Activated CD8-positive, alpha-beta memory T cell treated with anti-CD3 and anti-CD28 coated beads for 24 hours (primary cell): ENCODE data around the gene HAT1.
"Not testable (repeated sequence)": the region's sequence is repeated elsewhere in the genome, so short reads cannot be mapped to it uniquely, and the experiment has no call there.

ENCODE experiments used
- DNase-seq: peaks from one replicate; pipeline ENCODE4 v3.0.0-alpha.2; 2020

The HAT1 gene, protein sequence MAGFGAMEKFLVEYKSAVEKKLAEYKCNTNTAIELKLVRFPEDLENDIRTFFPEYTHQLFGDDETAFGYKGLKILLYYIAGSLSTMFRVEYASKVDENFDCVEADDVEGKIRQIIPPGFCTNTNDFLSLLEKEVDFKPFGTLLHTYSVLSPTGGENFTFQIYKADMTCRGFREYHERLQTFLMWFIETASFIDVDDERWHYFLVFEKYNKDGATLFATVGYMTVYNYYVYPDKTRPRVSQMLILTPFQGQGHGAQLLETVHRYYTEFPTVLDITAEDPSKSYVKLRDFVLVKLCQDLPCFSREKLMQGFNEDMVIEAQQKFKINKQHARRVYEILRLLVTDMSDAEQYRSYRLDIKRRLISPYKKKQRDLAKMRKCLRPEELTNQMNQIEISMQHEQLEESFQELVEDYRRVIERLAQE

DNA sequence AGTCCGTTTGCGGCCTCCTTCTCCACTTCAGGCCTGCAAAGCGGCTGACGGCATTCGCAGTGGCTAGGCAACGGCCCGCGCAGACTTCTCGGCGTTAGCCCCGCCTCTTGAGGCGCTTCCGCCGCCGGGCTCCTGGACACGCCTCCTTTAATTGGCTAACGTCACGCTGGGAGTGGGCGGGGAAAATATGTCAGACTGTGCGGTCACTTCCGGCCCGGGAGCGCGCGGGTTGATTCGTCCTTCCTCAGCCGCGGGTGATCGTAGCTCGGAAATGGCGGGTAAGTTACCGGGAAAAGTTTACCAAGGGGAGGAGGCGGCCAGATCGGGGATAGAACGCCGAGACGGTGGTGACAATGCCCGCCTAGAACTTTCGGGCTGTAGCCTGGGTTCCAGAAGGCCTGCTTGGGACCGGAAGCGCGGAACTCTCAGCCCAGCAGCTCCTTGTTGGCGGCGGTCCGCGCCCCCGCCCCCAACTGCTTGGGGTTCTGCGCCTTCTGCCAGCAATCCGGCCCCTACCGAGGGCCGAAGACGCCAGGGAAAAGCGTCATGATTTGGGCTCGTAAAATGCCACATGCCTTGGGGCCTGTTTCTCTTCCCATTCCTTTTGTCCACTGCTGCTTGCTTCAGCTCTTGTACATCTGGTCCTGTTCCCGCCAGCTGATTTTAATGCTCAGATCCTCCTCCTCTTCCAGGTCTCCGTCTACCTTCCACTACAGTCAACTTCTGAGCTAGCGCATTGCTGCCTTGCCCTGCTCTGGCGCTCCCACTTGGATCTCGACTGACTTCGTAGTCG is at the start of gene HAT1:
HAT1 (plus strand) TSS at position 232 of the 793 bp plus-strand sequence; CDS start at position 272, 40 bp downstream.
- peak; percentile 99 for DNase-seq

DNA sequence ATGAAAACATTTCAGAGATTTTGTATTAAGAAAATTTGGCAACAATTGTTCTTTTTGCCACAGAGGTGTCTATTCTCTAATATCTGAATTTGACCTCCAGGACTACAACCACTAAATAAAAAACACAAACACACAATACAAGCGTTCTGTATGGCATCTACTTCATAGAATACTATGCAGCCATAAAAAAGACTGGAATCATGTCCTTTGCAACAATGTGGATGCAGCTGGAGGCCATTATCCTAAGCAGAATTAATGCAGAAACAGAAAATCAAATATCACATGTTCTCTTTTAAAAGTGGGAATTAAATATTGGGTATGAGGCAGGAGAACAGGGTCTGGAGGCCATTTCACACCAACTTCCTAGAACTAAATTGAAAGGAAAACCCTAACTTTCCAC is 47.7 kb upstream of the HAT1 start:
- DNase-seq: no peak

DNA sequence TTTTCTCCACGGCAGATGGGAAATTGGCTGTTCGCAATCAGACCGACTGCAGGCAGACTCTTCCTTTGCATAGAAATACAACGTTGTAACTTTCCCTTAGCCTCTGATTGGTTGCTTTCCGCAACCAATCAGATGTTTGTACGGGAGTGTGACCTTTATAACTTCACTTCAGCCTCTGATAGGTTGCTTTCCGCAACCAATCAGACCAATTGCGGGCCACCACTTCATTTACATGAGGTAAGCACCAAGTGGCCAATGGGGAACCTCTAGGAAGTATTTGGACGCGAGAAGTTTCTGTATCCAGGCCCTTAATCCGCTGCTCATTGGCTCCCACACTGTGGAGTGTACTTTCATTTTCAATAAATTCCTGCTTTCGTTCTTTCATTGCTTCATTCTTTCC is 47.3 kb upstream of the HAT1 start:
- no peak for DNase-seq

DNA sequence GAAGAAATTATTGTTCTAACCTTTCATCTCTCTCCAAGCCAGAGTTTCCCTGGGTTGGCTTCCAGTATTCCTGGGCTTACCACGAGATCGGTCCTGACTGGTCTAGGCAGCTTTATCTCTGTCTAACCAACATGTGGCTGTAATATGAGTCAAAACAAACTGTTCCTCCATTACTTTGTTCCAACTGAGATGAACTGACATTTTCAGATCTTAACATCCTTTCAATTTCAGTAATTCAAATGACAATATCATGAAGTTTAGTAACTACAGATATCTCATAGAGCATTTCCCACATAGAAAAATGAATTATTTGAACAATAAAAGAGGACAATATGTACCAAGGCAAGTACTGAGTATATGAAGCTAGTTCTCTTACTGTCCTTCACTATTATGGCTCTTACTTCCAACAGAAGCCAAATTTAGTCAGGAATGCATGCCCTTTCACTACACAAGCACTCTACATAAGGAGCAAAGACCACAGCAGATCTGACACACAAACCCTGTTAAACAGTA is 43.7 kb upstream of the HAT1 start:
- DNase-seq: no peak

DNA sequence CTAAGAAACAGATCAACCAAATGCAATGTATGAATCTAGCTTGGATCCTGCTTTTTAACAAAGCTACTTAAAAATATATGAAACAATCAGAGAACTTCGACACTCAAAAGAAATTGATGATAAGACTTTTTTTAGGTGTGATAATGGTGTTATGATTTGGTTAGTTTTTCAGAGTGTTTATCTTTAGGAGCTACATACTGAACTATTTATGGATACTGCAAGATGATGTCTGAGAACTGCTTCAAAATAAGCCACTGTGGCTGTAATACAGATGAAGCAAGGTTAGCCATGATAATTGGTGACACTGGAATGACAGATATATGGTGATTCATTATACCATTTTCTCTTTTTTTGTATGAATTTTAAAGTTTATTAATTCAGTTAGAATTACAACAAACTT is 42.4 kb upstream of the HAT1 start:
- DNase-seq: no peak

DNA sequence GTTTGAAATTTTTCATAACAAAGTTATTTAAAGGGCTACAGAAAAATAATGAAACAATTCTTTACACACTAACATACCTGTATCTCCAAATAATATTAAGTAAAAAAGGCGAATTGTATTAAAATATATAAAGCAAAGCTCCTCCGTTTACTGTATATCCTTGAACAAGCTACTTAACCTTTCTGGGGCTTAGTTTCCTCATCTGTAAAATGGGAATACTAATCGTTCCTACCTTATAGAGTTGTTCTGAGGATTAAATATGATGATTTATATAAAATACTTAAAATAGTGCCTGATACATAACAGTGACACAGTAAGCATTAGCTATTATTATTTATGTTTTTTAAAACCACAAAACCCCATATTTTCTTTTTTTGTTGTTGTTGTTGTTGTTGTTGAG is 41.5 kb upstream of the HAT1 start:
- no peak for DNase-seq

DNA sequence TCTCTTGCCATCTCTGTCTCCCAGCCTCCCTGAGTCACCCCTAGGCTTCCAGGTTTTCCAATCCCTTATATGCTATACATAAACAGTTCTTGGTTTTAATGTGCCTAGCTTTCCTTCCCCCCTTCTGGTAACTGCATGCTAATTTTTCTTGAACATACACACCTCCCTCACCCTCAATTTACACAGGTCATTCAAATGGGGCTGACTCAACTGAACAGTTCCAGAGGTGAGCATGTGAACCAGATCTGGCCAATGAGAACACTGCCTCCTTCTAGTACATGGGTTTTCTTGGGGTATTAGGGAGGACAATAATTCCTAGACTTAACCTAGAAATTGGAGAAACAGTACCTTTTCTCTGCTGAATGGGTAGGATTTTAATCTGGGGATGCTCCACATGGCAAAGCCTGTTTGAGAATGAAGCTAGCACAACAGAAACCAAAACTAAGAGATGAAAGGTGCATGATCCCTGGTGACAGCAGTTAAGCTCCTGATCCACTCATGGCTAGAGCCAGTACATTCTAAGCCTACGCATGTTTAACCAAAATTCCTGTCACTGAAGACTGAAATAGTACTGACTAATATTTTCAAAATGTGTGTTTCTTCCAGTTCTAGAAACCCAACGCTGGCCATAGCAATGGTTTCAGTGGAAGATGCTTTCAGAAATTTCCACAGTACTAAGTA is 40.0 kb upstream of the HAT1 start:
- DNase-seq: no peak

DNA sequence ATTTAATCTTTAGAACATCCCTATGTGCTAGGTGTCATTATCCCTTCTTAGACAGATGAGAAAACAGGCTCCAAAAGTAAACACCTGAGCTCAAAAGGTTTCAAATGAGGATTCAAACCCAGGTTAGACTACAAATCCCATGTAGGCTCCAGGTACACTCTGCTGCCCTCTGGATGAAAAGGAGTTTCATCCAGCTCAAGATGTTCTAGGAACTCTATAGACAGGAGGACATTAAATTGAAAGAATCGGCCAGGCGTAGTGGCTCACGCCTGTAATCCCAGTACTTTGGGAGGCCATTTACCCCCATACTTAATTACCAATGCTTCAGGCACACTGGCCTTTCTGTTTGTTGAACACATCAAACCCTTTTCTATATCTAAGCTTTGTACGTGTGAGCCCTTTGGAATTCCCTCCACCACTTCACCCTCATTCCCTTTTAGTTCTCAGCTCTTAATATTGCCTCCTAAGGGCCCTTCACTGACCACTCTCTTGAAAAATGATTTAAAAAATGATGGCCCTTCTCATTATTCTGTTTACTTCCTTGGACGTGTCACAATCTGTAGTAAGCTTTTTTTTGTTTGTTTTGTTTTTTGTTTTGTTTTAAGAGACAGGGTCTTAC is 38.9 kb upstream of the HAT1 start:
- DNase-seq: no peak

DNA sequence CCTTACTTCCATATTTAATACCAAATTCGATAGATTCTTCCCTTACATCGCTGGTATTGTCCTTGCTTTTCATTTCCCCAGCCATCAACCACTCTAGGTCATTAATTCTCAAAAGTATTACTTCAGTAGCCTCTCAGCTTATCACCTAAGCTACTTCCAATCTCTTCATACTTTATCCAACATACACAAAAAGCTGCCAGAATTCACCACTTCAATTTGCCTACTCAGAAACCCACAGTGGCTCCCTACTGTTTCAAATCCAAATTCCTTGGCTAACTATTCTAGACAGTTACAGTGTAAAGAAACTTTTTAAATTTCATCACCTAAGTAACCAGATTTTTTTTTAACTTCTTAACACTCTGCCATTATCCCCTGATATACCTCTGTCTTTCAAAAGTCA is 32.9 kb upstream of the HAT1 start:
- no peak for DNase-seq

DNA sequence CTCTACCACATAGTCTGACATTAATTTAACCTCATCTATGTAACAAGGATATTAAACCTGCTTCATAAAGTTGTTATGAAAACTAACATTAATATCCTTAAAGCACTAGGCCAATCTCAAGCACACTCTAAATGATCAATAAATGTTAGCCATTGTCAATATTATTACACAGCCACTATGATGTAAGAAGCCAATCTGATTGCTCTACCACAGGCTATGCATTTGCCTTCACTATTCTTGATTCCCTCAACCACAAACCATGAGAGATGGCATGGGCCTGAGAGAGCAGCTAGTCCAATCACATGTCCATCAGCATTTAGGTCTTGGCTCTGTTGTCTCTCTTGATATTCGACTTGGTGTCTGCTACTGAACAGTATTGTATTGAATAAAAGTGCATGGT is 32.5 kb upstream of the HAT1 start:
- DNase-seq: no peak

DNA sequence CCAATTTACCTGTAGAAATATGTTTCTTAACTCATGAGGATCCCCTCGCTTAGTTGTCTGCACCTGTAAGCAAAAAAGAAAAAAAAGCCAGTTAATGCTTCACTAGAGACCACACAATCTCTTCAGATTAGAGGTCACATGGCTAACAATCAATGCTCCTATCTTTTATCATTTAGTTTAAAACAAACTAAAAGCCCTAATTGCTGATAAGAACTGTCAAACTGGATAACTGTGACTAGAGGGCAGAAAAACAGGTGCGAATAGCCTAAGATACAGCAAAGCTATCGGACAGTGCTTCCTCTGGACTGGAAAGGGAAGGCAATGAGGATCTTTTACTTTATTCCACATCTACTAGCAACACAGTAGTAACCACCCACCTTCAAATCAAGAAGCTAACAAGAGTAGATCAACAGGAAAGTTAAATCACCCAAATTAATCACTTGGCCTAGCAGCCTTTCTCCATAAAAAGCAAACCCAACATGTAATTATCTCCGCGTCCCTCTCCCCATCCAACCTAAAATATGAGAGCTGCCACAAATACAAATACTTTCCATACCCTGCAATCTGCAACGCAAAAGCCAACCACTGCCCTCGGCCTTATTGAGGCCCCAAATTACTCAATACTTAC is 29.0 kb upstream of the HAT1 start:
- DNase-seq: no peak

DNA sequence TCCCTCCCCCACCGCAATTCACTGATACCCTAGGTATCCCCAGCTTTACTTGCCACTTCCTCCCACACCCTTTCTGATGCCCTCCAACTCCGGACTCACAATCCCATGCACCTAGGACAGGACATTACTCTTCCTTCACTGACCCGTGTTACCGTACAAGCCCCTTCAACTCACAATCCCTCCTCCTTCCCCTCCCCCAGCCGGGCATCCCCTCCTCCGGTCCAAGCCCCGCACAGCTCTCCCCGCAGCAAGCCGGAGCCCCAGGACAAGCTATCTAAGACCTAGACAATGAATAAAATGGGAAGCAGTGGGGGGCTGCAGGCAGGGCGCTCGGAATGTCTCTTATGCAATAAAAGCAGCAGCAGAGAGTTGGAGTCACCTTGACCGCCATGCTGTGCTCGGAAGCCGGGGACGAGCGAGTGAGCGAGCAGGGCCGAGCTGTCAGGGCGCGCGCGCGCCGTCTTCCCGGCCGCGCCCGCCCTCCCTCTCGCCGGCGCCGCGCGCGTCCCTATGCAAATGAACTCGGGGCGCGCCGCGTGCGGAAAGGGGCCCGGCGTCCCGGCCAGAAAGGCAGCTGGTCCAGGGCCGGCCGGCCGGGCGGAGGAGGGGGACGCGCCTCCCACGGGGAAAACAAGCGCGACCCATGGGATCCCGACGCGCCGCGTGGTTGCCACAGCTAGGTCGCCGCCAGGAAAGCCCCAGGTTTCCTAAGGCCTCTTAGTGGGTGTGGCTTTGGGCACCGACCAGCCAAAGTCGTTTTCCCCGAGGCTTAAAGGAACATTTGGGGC is 28.2 kb upstream of the HAT1 start, which contains the start of gene SLC25A12:
SLC25A12 (minus strand) TSS at position 421 of the 788 bp plus-strand sequence; CDS start at position 391, 30 bp downstream.
- DNase-seq: peak; percentile 87

DNA sequence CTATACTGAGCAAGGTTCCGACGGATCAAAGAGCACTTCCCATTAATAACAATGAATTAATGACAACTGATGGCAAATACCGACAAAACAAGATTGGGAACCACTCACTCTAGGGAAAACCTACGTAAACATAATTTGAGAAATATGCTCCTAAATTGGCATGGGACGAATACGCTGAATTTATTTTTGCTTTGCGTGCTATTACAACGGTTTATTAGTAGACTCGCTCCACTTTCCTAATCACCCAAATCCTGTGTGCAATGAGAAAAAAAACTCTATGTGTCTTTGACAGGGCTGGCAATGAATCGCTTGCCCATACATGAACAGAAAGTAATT is 27.7 kb upstream of the HAT1 start:
- DNase-seq: no peak

DNA sequence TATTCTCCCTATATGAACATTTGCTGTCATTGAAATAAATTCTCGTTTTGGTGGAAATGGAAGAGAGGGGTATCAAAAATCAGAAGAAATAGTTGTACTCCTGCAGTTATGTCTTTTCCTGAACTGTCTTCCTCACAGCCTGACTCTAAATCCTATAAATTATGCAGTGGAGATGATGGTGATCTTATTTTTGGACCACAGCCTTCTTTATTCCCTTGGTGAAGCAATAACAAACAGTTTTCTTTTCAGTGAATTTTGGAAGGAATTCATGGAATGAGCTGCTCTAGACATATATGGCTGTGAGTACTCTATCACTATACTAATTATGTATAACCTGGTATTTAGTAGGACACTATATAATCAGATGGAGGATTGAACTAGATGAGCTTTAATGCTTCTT is 26.5 kb upstream of the HAT1 start:
- no peak for DNase-seq

DNA sequence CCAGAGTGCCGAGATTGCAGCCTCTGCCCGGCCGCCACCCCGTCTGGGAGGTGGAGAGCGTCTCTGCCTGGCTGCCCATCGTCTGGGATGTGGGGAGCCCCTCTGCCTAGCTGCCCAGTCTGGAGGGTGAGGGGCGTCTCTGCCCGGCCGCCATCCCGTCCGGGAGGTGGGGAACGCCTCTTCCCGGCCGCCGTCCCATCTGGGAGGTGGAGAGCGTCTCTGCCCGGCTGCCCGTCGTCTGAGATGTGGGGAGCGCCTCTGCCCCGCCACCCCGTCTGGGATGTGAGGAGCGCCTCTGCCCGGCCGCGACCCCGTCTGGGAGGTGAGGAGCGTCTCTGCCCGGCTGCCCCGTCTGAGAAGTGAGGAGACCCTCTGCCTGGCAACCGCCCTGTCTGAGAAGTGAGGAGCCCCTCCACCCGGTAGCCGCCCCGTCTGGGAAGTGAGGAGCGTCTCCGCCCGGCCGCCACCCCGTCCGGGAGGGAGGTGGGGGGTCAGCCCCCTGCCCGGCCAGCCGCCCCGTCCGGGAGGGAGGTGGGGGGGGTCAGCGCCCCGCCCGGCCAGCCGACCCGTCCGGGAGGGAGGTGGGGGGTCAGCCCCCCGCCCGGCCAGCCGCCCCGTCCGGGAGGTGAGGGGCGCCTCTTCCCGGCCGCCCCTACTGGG is 22.5 kb upstream of the HAT1 start:
- not testable (repeated sequence) for DNase-seq

DNA sequence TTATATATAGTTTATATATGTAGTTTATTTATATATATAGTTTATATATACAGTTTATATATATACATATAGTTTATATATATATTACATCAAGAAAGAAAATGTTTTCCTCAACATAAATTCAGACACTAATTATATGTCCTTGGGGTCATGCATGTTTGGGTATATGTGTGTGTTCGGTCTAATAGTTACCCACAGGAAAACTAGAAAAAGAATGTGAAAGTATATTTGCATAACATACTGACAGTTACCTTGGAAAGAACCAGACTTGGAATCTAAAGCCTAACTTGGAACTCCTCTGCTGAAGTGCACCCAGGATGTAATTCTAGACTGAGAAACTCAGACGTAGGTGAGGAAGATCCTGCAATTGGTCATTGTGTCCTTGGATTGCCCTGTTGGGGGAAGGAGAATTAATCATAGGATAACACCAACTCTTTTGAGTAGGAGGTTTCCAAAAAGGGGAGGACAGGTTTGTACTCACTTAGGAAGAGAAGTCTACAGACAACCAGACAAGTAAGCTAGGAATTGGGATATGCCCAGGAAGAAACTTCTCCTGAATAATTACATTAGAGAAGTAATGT is 19.3 kb upstream of the HAT1 start:
- no peak for DNase-seq

DNA sequence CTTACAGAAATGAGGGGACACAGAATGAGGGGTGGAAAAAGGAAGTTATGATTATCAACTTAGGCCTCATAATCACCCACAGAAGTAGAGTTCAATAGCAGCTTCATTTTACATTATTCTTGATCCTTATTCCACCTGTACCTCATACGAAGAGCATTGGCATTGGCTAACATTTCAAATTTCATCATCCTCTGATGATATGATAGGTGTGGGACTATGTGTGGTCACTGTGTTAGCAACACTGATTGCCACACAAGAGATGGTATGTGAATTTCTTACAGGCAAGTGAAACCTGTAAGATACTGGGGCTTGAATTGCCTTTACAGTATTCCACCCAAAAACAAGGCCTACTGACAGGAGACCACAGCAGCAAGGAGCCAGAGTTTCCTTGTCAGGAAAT is 14.0 kb upstream of the HAT1 start:
- no peak for DNase-seq

DNA sequence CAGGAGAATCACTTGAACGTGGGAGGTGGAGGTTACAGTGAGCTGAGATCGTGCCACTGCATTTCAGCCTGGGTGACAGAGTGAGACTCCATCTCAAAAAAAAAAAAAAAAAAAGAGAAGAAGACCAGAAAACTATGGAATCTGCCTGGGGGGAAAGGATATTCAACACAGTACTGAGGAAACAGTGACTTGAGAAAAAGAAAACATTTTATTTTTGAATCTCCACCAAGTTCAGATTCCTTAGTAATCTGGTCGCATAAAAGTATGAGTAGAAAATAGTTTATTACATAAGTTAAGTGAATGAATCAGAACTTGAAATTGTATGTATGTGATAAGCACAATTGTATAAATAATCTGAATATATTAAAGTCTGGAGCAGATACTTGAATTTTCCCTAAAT is 13.0 kb upstream of the HAT1 start:
- DNase-seq: no peak

DNA sequence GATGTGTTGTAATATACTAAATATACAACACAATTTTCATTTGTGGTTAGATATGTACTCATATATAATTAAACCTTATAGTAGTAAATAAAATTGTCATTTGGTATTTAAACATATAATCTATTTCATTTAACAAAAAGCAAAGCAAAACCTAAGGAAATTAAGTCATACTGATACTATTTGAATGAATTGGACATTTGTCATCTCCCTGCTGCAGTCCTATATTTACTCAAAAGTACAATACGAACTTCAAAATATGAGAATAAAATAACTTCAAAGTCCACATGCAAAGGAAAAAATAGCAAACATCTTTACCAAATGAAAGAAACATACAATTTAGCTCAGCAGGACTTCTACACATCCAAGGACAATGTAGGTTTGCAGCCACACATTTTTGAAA is 11.8 kb upstream of the HAT1 start:
- DNase-seq: no peak

DNA sequence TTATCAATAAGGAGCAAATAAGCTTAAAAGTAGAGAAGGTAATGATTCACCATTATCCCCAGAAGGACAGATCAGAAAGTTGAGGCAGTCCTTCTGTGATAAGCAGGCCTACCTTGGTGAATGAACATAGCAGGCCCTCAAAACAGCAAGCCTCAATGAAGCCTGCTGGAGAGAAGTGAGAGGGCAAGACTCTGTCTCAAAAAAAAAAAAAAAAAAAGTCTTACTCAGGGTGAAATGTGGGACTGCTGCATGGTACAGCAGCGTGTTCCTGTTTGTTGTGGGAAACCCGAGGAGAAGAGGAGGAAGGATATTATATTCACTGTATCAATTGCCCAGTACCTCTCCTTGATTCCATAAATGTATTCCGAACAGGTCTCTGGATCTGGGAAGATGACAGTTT is 8.7 kb upstream of the HAT1 start:
- no peak for DNase-seq

DNA sequence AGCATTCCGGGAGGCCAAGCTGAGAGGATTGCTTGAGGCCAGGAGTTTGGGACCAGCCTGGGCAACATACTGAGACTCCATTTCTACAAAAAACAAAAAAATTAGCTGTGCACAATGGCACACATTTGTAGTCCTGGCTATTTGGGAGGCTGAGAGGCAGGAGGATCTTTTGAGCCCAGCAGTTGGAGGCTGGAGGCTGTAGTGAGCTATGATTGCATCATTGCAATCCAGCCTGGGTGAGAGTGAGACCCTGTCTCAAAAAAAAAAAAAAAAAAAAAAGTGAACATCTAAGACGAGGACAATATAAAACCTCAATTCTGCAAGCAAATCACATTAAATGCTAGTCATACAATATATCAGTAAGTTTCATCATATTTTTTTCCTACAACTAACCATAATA is 2.8 kb upstream of the HAT1 start:
- DNase-seq: no peak
